Ishikawa (cell line): ENCODE measurements around the gene ZNF414.

Source experiments
- CEBPB ChIP-seq: IDR thresholded peaks from 2 replicates; pipeline ENCODE4 v1.6.1; 2012
- CREB1 ChIP-seq: IDR thresholded peaks from 2 replicates; pipeline ENCODE4 v1.6.1; 2012; ENCODE audit warnings: low read depth
- EGR1 ChIP-seq: IDR thresholded peaks from 2 replicates; pipeline ENCODE4 v1.6.1; 2012
- EP300 ChIP-seq: IDR thresholded peaks from 2 replicates; pipeline ENCODE4 v1.6.1; 2012; ENCODE audit warnings: borderline replicate concordance
- FOXM1 ChIP-seq: IDR thresholded peaks from 2 replicates; pipeline ENCODE4 v1.6.1; 2012; ENCODE audit warnings: low read depth, borderline replicate concordance
- RAD21 ChIP-seq: IDR thresholded peaks from 2 replicates; pipeline ENCODE4 v1.6.1; 2012; ENCODE audit warnings: low read depth
- TAF1 ChIP-seq: IDR thresholded peaks from 2 replicates; pipeline ENCODE4 v1.6.1; 2012; ENCODE audit warnings: low read depth, mild to moderate bottlenecking
- TEAD4 ChIP-seq: IDR thresholded peaks from 2 replicates; pipeline ENCODE4 v1.6.1; 2012
- ZBTB7A ChIP-seq: IDR thresholded peaks from 2 replicates; pipeline ENCODE4 v1.6.1; 2012; ENCODE audit warnings: low read depth
- TF ChIP-seq, protein P1 (sequence below): IDR thresholded peaks from 2 replicates; pipeline ENCODE4 v1.6.1; 2012

- TF ChIP-seq EP300 (no peak), CEBPB (no peak), FOXM1 (no peak), EGR1 (no peak), CREB1 (no peak), TEAD4 (no peak), RAD21 (no peak), TAF1 (no peak), ZBTB7A (no peak)
- TF ChIP-seq, protein P1, sequence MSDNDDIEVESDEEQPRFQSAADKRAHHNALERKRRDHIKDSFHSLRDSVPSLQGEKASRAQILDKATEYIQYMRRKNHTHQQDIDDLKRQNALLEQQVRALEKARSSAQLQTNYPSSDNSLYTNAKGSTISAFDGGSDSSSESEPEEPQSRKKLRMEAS, result no peak
These were observed 47.9 kb downstream of the ZNF414 start for GRCh38 chr19:8466018-8466417.
